ENCODE data around the gene CACNA2D3.
A peak's percentile ranks its signal among the peaks of the same experiment; 100 is the strongest.
"Not testable (repeated sequence)": the region's sequence is repeated elsewhere in the genome, so short reads cannot be mapped to it uniquely, and the experiment has no call there.

CACNA2D3 gene

GRCh38 chr3:54378184-54378583, 255.8 kb downstream of the CACNA2D3 start:
- DNase-seq = no peak

GRCh38 chr3:54384279-54384678, 261.9 kb downstream of the CACNA2D3 start:
- no peak for DNase-seq

DNA sequence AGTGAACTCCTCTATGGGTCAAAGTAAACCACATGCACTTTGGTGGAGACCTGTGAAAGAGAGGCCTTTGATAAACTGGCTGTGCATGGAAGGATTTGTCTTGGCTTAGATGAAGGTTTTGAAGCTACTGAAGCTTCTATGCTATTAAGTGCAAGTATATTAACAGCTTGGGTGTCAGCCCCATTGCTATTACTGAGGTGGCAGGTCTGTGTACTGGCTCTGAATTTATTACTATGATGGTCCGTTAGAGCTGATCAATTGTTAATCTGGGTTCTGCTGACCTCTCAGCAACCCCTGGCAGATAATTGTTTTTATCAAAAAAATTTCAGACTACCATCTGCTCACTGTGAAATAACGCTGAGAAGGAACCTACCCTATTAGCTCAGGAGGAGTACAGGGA, 268.2 kb downstream of the CACNA2D3 start:
- DNase-seq = no peak

DNA sequence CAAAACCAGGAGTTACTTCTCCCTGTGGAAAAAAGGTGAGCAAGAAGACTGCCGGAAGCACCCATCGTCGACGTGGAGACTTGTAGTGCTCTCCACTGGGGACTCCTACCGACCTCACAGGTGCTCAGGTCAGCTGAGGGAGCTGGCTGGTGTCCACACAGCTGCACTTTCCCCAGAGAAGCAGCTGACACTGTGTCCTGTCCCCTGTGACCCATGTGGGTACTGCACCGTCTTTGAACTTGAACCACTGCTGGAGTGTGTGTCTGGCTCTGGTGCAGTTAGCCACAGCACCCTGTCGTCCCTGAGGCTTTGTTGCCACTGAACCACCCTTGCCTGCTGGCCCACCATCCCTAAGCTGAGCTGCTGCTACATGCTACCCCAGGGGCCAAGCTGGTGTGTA, 270.8 kb downstream of the CACNA2D3 start:
- DNase-seq = no peak

- no peak for DNase-seq
Observed at GRCh38 chr3:54408328-54408727, 286.0 kb downstream of the CACNA2D3 start.

GRCh38 chr3:54421943-54422342, 299.6 kb downstream of the CACNA2D3 start:
- no peak for DNase-seq

DNA sequence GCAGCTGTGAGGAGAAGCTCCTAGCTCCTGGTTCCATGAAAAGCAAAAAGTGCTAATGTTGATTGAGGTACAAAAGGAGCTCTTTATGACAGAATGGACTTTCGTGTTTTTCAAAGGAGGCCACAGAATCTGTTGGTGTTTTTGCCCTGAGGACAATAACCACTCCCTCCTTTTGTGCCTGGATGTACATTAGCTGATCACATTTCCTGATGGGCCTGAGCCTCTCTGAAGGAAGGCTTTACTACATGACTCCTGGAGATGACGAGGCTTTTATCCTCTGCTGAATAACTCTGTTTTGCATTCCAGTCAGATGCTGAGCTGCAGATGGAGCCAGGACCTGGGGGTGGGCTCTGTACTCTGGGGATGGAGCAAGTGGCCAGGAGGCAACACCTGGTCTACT, 301.9 kb downstream of the CACNA2D3 start:
- DNase-seq = no peak

- DNase-seq = no peak
Observed at GRCh38 chr3:54426381-54426780, 304.0 kb downstream of the CACNA2D3 start.

DNA sequence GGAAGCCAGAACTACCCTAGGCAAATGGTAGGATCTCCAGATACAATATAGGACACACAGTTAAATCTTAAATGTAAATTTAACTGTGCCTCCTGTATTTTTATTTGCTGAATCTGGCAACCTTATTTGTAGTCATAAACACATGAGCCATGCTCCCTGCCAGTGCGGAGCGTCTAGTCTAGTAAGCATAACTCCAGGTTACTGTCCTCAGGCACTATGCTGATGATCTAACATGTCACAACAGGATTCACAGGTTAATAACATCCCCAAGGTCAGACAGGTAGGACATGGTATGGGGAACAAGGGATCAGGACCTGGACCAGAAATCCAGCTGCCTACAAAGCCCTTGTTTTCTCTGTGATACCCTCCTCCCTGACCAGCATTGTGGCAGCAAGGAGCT, 305.1 kb downstream of the CACNA2D3 start:
- no peak for DNase-seq

- no peak for DNase-seq
Observed at GRCh38 chr3:54427941-54428871, 305.9 kb downstream of the CACNA2D3 start.

DNA sequence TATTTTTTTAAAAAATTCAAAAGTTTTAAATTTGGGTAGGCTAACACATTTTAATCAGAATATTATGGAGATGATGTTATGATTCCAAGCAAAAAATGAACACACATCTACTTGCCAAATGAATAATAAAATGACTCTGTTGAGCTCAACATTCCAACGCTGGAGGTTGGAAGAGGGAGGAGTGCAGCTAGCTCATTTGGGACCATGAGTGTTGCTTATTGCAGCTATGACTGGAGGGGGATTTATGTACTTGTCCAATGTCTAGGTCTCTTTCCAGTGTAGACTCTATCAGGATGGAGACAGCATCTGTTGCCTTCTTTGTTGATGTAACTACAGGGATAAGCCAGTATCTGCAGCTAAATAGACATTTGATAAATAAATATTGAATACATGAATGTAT, 310.6 kb downstream of the CACNA2D3 start:
- no peak for DNase-seq

GRCh38 chr3:54433846-54434245, 311.5 kb downstream of the CACNA2D3 start:
- peak; percentile 13 for DNase-seq

DNA sequence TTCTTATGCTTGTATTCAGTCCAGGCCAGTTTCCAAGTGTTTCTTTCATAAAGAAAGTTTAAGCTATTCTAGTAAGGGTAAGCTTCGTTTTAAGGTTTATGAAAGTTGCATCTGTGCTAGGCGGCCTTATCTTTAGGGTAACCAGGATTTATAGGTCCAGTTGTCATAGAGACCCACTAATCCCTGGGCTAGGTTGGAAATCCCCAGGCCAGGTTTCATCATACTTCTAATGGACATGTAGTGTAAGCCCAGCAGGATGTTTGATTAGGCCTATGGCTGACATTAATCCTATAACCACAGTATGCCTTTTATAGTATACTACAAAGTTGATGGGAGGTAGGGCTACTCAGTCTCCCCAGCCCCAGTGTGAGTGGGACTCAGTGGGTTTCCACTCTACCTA, 312.4 kb downstream of the CACNA2D3 start:
- no peak for DNase-seq

- DNase-seq = peak; percentile 48
Observed at GRCh38 chr3:54437271-54437670, 314.9 kb downstream of the CACNA2D3 start.

DNA sequence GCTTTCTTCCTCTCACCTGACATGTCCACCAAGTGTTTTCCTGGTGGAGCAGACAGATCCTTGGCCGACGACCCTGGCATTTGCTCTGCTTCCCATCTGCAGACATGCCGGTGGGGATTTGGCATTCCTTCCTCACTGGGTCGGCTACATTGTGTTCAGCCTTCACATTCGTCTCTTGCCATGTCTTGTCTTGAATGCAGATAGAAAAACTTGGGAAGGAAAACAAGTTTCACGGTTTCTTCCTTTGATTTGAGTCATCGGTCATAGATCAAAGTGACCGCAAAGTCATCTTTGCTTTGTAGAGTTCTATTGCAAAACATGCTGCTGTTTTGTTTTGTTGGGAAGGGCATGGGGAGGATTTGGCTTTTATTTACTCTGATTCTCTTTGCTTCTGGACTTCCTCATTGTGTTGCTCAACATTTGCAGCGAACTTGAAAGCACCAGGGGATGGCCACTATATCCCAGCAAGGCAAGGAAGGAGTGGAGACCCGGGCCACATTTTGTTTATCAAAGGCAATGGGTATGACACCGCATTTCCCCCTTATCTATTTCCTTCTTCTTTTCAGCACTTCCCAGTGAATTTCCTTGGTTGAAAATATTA, 321.3 kb downstream of the CACNA2D3 start:
- no peak for DNase-seq

- DNase-seq = no peak
Observed at GRCh38 chr3:54445630-54446029, 323.3 kb downstream of the CACNA2D3 start.

DNA sequence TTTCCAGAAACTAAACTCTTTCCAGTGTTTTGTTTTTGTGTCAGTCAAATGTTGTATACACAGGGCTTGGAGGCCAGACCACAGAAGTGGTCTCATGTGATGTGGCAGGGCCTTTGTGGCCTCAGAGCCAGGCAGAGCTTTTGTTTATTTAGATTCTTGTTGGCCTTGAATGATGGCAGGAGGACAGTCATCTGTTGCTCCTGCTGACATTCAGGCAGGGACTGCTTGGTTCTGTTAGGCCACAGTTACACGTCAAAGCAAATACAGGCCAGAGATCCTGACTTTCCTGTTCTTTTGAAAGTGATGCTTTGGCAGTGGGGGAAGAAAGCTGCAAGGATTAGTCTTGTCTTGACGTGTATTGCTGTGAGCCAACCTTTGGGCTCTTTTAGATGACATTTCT, 325.1 kb downstream of the CACNA2D3 start:
- no peak for DNase-seq

- DNase-seq = no peak
Observed at GRCh38 chr3:54454806-54455205, 332.5 kb downstream of the CACNA2D3 start.

GRCh38 chr3:54458357-54458756, 336.0 kb downstream of the CACNA2D3 start:
- no peak for DNase-seq

- DNase-seq = not testable (repeated sequence)
Observed at GRCh38 chr3:54464554-54464953, 342.2 kb downstream of the CACNA2D3 start.

GRCh38 chr3:54476891-54477290, 354.5 kb downstream of the CACNA2D3 start:
- no peak for DNase-seq

GRCh38 chr3:54481606-54482365, 359.4 kb downstream of the CACNA2D3 start:
- DNase-seq = no peak

DNA sequence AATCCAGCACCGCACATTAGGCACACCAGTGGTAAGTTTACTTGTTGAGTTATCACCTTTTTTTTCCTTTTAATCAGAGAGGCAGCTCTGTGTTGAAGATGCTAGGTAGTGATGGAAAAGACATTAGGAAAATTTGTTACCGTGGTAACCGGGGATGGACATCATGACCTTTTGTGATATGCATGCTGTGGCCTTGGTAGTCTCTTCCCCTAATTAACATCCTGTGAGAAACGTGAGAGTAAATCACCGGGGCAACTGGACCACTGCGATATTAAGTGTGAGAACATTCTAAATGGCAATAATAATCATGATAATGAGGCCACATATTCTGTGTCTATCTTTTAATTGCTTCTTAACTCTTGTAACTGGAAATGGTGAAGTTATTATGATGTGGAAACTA, 362.0 kb downstream of the CACNA2D3 start:
- no peak for DNase-seq

DNA sequence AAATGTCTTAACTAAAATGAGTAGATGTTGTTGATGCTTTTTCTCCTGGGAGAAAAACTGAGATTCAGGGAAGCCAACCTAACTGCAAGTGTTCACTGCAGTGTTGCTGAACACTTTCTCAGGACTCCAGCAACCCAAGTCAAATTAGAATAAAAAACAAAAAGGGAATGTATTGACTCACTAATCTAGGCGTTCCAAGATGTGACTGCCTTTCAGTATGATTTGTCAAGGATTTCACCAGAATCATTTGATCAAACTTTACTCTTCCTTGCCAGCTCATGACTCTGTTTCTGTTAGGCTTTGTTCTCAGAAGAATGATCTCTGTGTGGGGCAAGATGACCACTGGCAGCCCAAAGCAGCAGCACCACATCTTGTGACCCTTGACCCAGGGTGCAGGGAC, 364.0 kb downstream of the CACNA2D3 start:
- no peak for DNase-seq

Data from DMS 273 treated with DMSO at 0.1 percent for 48 hours (cell line).